Ovary (tissue), 9 donors: ENCODE measurements around the gene ITIH1. TPM values are rescaled to one million over a fixed set of nuclear protein-coding genes. Genes with fewer than 3 reads are reported as not detected.

Source experiments
- DNase-seq, 5 donors: peaks; one replicate each; pipeline ENCODE4 v3.0.0-alpha.2; 2019 to 2020
- H3K27ac ChIP-seq, 2 donors: fragments of 200-600 bp; one replicate each; pipeline versions ENCODE4 v1.5.1 to v1.8.0; 2019 to 2022
- H3K27me3 ChIP-seq: fragments of 200-600 bp; one replicate; pipeline ENCODE4 v1.8.0; 2022
- H3K36me3 ChIP-seq: fragments of 200-600 bp; sonication (generic); one replicate; pipeline ENCODE4 v1.5.1; 2019
- H3K4me1 ChIP-seq: one replicate; pipeline ENCODE4 v1.8.1; 2013; ENCODE audit warnings: mild to moderate bottlenecking, moderate library complexity; ENCODE audit not compliant: insufficient read depth
- H3K4me3 ChIP-seq: fragments of 200-600 bp; sonication (generic); one replicate; pipeline ENCODE4 v1.5.1; 2017
- H3K9me3 ChIP-seq, 2 donors: fragments of 200-600 bp in 1 of 2; sonication (generic) in 1 of 2; one replicate each; pipeline versions ENCODE4 v1.5.1 to v1.8.1; 2013 to 2019; ENCODE audit warnings: mild to moderate bottlenecking in 1 of 2, moderate library complexity in 1 of 2
- EP300 ChIP-seq: sonication (generic); formaldehyde crosslinking; IDR thresholded peaks from one replicate; pipeline ENCODE4 v1.6.1; 2017; ENCODE audit warnings: antibody characterized with exemption
- POLR2A ChIP-seq: fragments of 450-650 bp; IDR thresholded peaks from one replicate; pipeline ENCODE4 v1.6.1; 2017; ENCODE audit warnings: antibody characterized with exemption, mild to moderate bottlenecking, moderate library complexity
- WGBS, 3 donors: extraction: QIAGEN DNeasy Blood & Tissue Kit in 1 of 3; methylation state at CpG; one replicate each; pipeline versions ENCODE4 v1.1.5 to v1.1.7; 2013 to 2017; 5-methylcytosine and 5-hydroxymethylcytosine counted together
- intact Hi-C, 4 donors: fragments of 100-400 bp; cut with DNase I; formaldehyde crosslinking; loops; one replicate each; pipeline versions ENCODE4 v1.11.0 to v1.15.1; 2022 to 2023
- polyA plus RNA-seq, 2 donors: library from polyadenylated mRNA; stranded (reverse); fragments of 200-250 nt in 1 of 2; fragments of 350-450 nt in 1 of 2; fragmentation: Illumina TruSeq in 1 of 2; extraction: RNeasy Lipid Tissue Mini Kit (QIAGEN cat#74804) in 1 of 2; gene quantifications; one replicate each; pipeline ENCODE4 v1.2.3, GENCODE V29; 2013 to 2014
- small RNA-seq: library from RNA; depleted of rRNA; stranded (forward); fragments of <200 nt; gene quantifications from one replicate; pipeline ENCODE3, GENCODE V24; 2016
- total RNA-seq, 7 donors: library from RNA; depleted of rRNA in 2 of 7; stranded (reverse); fragments of >200 nt in 2 of 7; fragmentation: NEBNext Ultra II Directional in 3 of 7; extraction: Animal tissue kit (Norgen Biotek cat#: 25700) in 3 of 7; gene quantifications; one replicate each; pipeline versions ENCODE4 v1.1.0 to v1.2.4, GENCODE V29; 2016 to 2023
- TF ChIP-seq, protein P1 (sequence below), 3 donors: fragments of 450-650 bp in 2 of 3; fragments of 200-600 bp in 1 of 3; IDR thresholded peaks; one replicate each; pipeline versions ENCODE4 v1.5.1 to v1.8.0; 2016 to 2022; ENCODE audit warnings: antibody characterized with exemption in 3 of 3, mild to moderate bottlenecking in 1 of 3
- donor health status: DM: no; HTN: no; CAD: no; lungs with moderate emphysema.
- donor health status: DM: no; HTN: no; CAD: no.
- donor health status: Bipolar disorder and iron deficiency.
- donor health status: DM: yes; HTN: yes; CAD: no.
- donor health status: DM: no; HTN: no; CAD: no.
- donor health status: DM: yes; HTN: yes; CAD: no.

ITIH1 gene
- total and polyA plus RNA-seq, 9 donors: 0.42 to 0.79 (median 0.49) TPM; not detected in 5

DNA sequence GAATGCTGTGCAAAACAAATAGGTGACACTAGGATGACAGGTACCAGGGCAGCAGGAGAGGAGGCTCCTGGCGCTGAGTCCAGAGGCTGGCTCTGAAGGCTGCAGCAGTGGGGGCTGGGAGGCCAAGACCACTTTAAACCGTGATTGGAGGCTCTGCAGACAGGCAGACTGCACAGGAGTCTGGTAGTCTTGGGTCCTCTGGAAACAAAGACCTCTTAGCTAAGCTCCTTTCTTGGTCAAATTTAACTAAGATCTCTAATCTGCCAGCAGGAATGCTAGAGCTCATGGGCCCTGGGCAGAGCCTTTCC lies 61.8 kb downstream of the ITIH1 start:
- no peak for TF ChIP-seq POLR2A
- Histone ChIP-seq H3K4me1 (peaks cover 7% of the 10 kb centered on the region), H3K27me3 (no peaks in the 10 kb centered on the region), H3K4me3 (no peak overlapping the region), H3K9me3 (no peaks in the 10 kb centered on the region), H3K36me3 (no peaks in the 10 kb centered on the region), H3K27ac (no peak overlapping the region)
- intact Hi-C loops: no loop called here
- no peak for DNase-seq
- 73 to 80% (median 74%) methylated on average over 2 of the region's 2 CpGs for WGBS, 3 donors

DNA sequence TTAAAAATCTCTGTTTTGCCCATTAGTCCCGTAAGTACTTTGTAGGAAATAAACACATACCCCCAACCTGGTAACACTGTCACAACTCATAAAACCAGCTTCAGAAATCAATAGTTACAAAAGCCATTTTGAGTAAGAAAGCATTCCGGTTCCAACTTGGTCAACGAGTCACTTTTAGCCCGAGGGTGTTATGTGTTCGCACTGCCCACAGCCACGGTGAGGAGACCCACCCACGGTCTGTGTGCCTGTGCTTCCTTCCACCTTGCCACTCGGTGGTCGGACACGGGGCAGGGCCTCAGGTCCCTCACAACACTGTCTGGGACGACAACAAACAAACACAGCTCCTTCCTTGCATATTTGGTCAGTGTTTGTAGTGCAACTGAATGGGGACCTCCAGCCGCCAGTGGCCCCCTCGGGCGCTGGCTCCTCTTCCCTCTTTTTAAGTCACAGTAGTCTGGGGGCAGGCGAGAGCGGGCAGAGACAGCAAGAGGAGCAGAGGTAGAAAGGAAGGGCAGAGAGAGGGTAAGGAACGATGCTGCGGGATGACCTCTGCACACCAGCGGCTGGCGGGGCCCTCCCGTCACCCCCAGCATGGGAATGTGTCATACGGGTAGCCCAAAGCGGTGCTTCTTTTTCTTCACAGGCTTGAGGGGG lies 62.6 kb downstream of the ITIH1 start:
- no peak for DNase-seq
- Histone ChIP-seq H3K27ac (no peak overlapping the region), H3K27me3 (no peaks in the 10 kb centered on the region), H3K4me3 (no peak overlapping the region), H3K9me3 (no peaks in the 10 kb centered on the region), H3K4me1 (peaks cover 5% of the 10 kb centered on the region), H3K36me3 (no peaks in the 10 kb centered on the region)
- TF ChIP-seq, protein P1, sequence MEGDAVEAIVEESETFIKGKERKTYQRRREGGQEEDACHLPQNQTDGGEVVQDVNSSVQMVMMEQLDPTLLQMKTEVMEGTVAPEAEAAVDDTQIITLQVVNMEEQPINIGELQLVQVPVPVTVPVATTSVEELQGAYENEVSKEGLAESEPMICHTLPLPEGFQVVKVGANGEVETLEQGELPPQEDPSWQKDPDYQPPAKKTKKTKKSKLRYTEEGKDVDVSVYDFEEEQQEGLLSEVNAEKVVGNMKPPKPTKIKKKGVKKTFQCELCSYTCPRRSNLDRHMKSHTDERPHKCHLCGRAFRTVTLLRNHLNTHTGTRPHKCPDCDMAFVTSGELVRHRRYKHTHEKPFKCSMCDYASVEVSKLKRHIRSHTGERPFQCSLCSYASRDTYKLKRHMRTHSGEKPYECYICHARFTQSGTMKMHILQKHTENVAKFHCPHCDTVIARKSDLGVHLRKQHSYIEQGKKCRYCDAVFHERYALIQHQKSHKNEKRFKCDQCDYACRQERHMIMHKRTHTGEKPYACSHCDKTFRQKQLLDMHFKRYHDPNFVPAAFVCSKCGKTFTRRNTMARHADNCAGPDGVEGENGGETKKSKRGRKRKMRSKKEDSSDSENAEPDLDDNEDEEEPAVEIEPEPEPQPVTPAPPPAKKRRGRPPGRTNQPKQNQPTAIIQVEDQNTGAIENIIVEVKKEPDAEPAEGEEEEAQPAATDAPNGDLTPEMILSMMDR (IDR thresholded peaks at IDR 0.05): no peak
- no peak for TF ChIP-seq EP300
- no peak for TF ChIP-seq POLR2A
- 86 to 88% (median 88%) methylated on average over 23 of the region's 23 CpGs for WGBS, 3 donors
- intact Hi-C loops: no loop called here

DNA sequence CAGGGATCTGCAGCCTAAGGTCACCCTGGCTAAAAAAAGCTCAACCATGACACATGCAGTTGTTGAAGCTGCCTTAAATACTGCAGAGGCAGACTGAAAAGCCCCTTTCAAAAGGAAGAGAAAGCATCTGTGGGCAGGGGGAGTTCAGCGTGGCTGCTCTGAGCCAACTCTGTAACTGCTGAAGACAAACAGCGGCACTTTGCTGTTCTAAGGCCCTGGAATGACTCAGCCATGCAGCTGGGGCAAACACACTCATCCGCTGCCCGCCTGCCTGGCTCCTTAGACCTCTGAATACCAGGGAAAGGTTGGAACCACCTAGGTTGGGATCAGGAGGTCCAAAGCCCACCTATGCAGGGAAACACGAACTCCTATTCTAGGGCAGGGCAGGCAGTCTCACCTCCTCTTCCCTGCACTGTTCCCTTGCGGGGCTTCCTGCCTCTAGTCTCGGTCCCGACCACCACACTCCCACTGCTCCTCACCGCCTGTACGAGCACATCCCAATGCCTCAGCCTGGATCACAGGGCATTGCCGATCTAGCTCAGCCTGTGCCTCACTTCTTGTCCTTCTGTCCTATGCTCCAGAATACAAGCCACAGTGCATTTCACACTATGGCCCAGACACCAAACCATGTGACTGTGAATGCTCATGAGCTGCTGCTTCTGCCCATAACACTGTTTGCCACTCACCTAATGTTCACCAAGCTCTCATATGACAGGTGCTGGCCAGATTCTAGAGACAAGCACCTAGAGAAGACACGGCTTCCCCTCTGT lies 64.0 kb downstream of the ITIH1 start:
- no peak overlapping the region for H3K27ac ChIP-seq
- WGBS, 3 donors: 92 to 94% (median 92%) methylated on average over 12 of the region's 12 CpGs
- H3K9me3 ChIP-seq: no peaks in the 10 kb centered on the region
- H3K4me3 ChIP-seq: no peak overlapping the region
- no peaks in the 10 kb centered on the region for H3K36me3 ChIP-seq
- H3K4me1 ChIP-seq: no peaks in the 10 kb centered on the region
- no peaks in the 10 kb centered on the region for H3K27me3 ChIP-seq
- intact Hi-C loops: no loop called here
- TF ChIP-seq, protein P1 (IDR thresholded peaks at IDR 0.05): no peak
- TF ChIP-seq EP300 (no peak), POLR2A (no peak)
- DNase-seq: no peak

Small RNA genes within 50 kb of the gene (small RNA-seq; reads per million reads assigned to genes)
- gene AC006254.2 (not detected), gene MUSTN1 (not detected)

Other genes with a start within 250 kb of the ITIH1 start
- 10 to 100 TPM; 19.6 to 76.6 (median 51.9) TPM for gene NT5DC2, start 243.7 kb upstream of the ITIH1 start, total RNA-seq
- gene NT5DC2, start 243.7 kb upstream of the ITIH1 start, polyA plus RNA-seq: 100 to 1,000 TPM in 1 of 2 donors, 10 to 100 TPM in 1; 46.6 to 129 TPM
- gene UQCC5, start 241.0 kb upstream of the ITIH1 start, total RNA-seq: 10 to 100 TPM in 6 of 7 donors, 1 to 10 TPM in 1; 1.4 to 44.7 (median 27.4) TPM
- gene UQCC5, start 241.0 kb upstream of the ITIH1 start, polyA plus RNA-seq: 10 to 100 TPM in 1 of 2 donors, 1 to 10 TPM in 1; 7.7 to 53.0 TPM
- 10 to 100 TPM; 63.2 to 95.7 (median 69.7) TPM for gene PBRM1, start 91.7 kb upstream of the ITIH1 start, total RNA-seq
- 10 to 100 TPM; 19.8 to 30.9 TPM for gene PBRM1, start 91.7 kb upstream of the ITIH1 start, polyA plus RNA-seq
- gene GNL3, start 91.6 kb upstream of the ITIH1 start, total RNA-seq: 10 to 100 TPM; 46.0 to 82.7 (median 62.7) TPM
- gene GNL3, start 91.6 kb upstream of the ITIH1 start, polyA plus RNA-seq: 10 to 100 TPM; 39.6 to 41.4 TPM
- 10 to 100 TPM; 42.3 to 67.8 (median 57.4) TPM for gene GLT8D1, start 71.8 kb upstream of the ITIH1 start, total RNA-seq
- gene GLT8D1, start 71.8 kb upstream of the ITIH1 start, polyA plus RNA-seq: 10 to 100 TPM; 63.2 to 72.9 TPM
- gene SPCS1, start 71.5 kb upstream of the ITIH1 start, total RNA-seq: 100 to 1,000 TPM in 2 of 7 donors, 10 to 100 TPM in 5; 67.7 to 104 (median 80.3) TPM
- gene SPCS1, start 71.5 kb upstream of the ITIH1 start, polyA plus RNA-seq: 100 to 1,000 TPM; 138 to 216 TPM
- gene NEK4, start 6.7 kb upstream of the ITIH1 start, total RNA-seq: 10 to 100 TPM; 20.1 to 45.9 (median 32.8) TPM
- 10 to 100 TPM in 1 of 2 donors, 1 to 10 TPM in 1; 8.5 to 12.0 TPM for gene NEK4, start 6.7 kb upstream of the ITIH1 start, polyA plus RNA-seq
- gene ITIH3, start 17.2 kb downstream of the ITIH1 start, total RNA-seq: 1 to 10 TPM in 5 of 7 donors, under 1 TPM in 2; 0.23 to 3.1 (median 1.2) TPM
- gene ITIH3, start 17.2 kb downstream of the ITIH1 start, polyA plus RNA-seq: 10 to 100 TPM in 1 of 2 donors, 1 to 10 TPM in 1; 3.3 to 14.2 TPM
- 1 to 10 TPM; 2.2 to 8.7 (median 4.0) TPM for gene ITIH4, start 53.1 kb downstream of the ITIH1 start, total RNA-seq
- gene ITIH4, start 53.1 kb downstream of the ITIH1 start, polyA plus RNA-seq: 10 to 100 TPM in 1 of 2 donors, 1 to 10 TPM in 1; 2.8 to 14.2 TPM
- 10 to 100 TPM in 1 of 7 donors, 1 to 10 TPM in 6; 2.2 to 14.3 (median 5.9) TPM for gene MUSTN1, start 57.4 kb downstream of the ITIH1 start, total RNA-seq
- gene MUSTN1, start 57.4 kb downstream of the ITIH1 start, polyA plus RNA-seq: 10 to 100 TPM; 12.1 to 30.0 TPM
- gene STIMATE, start 119.9 kb downstream of the ITIH1 start, total RNA-seq: 10 to 100 TPM; 11.0 to 29.9 (median 17.8) TPM
- gene STIMATE, start 119.9 kb downstream of the ITIH1 start, polyA plus RNA-seq: 10 to 100 TPM in 1 of 2 donors, 1 to 10 TPM in 1; 7.4 to 11.9 TPM